Esophagus muscularis mucosa (tissue), 4 donors: ENCODE data around the gene DLX4.

ENCODE experiments used
- EP300 ChIP-seq: sonication (generic); formaldehyde crosslinking; IDR thresholded peaks from one replicate; pipeline ENCODE4 v1.6.1; 2017; ENCODE audit warnings: antibody characterized with exemption
- POLR2A ChIP-seq: fragments of 450-650 bp; IDR thresholded peaks from one replicate; pipeline ENCODE4 v1.6.1; 2017; ENCODE audit warnings: antibody characterized with exemption, moderate library complexity, mild to moderate bottlenecking, low read depth
- POLR2AphosphoS5 ChIP-seq, 2 donors: sonication (generic); formaldehyde crosslinking; IDR thresholded peaks; one replicate each; pipeline ENCODE4 v1.6.1; 2017; ENCODE audit warnings: antibody characterized with exemption in 2 of 2
- TF ChIP-seq, protein P1 (sequence below), 3 experiments: fragments of 200-600 bp in 2 of 3; fragments of 450-650 bp in 1 of 3; sonication (generic) in 2 of 3; IDR thresholded peaks; one replicate each; pipeline ENCODE4 v1.5.1; 2017 to 2019; ENCODE audit warnings: antibody characterized with exemption in 3 of 3, mild to moderate bottlenecking in 2 of 3, moderate library complexity in 1 of 3

DNA sequence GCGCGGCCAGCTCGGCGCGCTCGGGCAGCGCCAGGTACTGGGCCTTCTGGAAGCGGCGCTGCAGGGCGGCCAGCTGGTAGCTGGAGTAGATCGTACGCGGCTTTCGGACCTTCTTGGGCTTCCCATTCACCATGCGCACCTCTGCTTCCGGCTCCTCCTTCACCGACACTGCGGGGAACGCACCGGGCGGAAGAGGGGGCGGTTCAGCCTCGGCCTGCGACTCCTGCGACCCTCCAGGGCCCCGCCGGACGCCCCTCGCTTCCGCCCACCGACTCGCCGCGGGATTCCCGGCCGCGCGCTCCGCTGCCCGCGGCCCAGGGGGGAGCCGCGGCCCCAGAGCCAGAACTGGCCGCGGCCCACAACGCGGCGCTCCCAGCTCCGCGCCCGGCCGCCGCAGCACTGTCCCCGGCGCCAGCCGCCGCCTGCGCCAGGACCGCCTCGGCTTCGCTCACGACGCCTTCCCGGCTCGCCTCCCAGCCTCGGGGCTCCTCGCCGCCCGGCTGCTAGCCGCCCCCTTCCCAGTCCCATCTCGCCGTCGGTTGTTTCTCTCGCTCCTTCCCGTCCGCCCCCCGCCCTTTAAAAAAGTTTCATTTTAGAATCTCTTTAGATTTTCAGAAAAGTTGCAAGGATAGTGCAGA lies 24.6 kb downstream of the DLX4 start:
- TF ChIP-seq, protein P1, sequence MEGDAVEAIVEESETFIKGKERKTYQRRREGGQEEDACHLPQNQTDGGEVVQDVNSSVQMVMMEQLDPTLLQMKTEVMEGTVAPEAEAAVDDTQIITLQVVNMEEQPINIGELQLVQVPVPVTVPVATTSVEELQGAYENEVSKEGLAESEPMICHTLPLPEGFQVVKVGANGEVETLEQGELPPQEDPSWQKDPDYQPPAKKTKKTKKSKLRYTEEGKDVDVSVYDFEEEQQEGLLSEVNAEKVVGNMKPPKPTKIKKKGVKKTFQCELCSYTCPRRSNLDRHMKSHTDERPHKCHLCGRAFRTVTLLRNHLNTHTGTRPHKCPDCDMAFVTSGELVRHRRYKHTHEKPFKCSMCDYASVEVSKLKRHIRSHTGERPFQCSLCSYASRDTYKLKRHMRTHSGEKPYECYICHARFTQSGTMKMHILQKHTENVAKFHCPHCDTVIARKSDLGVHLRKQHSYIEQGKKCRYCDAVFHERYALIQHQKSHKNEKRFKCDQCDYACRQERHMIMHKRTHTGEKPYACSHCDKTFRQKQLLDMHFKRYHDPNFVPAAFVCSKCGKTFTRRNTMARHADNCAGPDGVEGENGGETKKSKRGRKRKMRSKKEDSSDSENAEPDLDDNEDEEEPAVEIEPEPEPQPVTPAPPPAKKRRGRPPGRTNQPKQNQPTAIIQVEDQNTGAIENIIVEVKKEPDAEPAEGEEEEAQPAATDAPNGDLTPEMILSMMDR (IDR thresholded peaks at IDR 0.05) = no peak
- no peak for TF ChIP-seq POLR2AphosphoS5 (IDR thresholded peaks at IDR 0.05)
- no peak for TF ChIP-seq POLR2A
- TF ChIP-seq EP300 = no peak
